Gastrocnemius medialis (tissue), 4 donors: ENCODE data around the gene NLRP7. TPM values are rescaled to one million over a fixed set of nuclear protein-coding genes. Genes with fewer than 3 reads are reported as not detected.
"Not testable (repeated sequence)": the region's sequence is repeated elsewhere in the genome, so short reads cannot be mapped to it uniquely, and the experiment has no call there.

Source experiments
- ATAC-seq, 2 donors: fragments of 150-250 bp; one replicate each; pipeline ENCODE4 v1.9.1; 2016
- DNase-seq, 2 donors: peaks; one replicate each; pipeline ENCODE4 v3.0.0-alpha.2; 2019
- H3K27ac ChIP-seq, 4 donors: fragments of 200-600 bp; sonication (generic); 1 replicate in 1 of 4; 2 replicates in 3 of 4; pipeline ENCODE4 v1.5.1; 2016 to 2018; ENCODE audit warnings: mild to moderate bottlenecking in 2 of 4, moderate library complexity in 1 of 4
- H3K27me3 ChIP-seq, 3 donors: fragments of 200-600 bp; sonication (generic) in 2 of 3; 1 replicate in 1 of 3; 2 replicates in 2 of 3; pipeline versions ENCODE4 v1.5.1 to v1.6.0; 2016 to 2019; ENCODE audit warnings: mild to moderate bottlenecking in 1 of 3, moderate library complexity in 1 of 3
- H3K36me3 ChIP-seq, 2 donors: fragments of 200-600 bp; sonication (generic) in 1 of 2; one replicate each; pipeline ENCODE4 v1.5.1; 2017 to 2018
- H3K4me1 ChIP-seq, 2 donors: fragments of 200-600 bp; sonication (generic) in 1 of 2; one replicate each; pipeline ENCODE4 v1.5.1; 2016 to 2017; ENCODE audit warnings: mild to moderate bottlenecking in 2 of 2
- H3K4me3 ChIP-seq, 4 donors: fragments of 200-600 bp; sonication (generic) in 3 of 4; 1 replicate in 1 of 4; 2 replicates in 3 of 4; pipeline ENCODE4 v1.5.1; 2016 to 2019; ENCODE audit warnings: mild to moderate bottlenecking in 2 of 4
- H3K9me3 ChIP-seq, 3 donors: fragments of 200-600 bp; sonication (generic) in 2 of 3; 1 replicate in 1 of 3; 2 replicates in 2 of 3; pipeline ENCODE4 v1.5.1; 2016 to 2019
- POLR2A ChIP-seq, 2 donors: fragments of 450-650 bp; IDR thresholded peaks; one replicate each; pipeline ENCODE4 v1.6.1; 2017; ENCODE audit warnings: antibody characterized with exemption in 2 of 2, mild to moderate bottlenecking in 2 of 2, moderate library complexity in 2 of 2
- in situ Hi-C, 4 donors: fragments of 200-750 bp; cut with MboI; loops; one replicate each; pipeline versions ENCODE4 v1.15.0 to v1.8.0; 2017; ENCODE audit warnings: low sequenced_read_pairs in 4 of 4
- intact Hi-C: fragments of 100-400 bp; cut with DNase I; formaldehyde crosslinking; loops from one replicate; pipeline ENCODE4 v1.15.1; 2023; ENCODE audit warnings: low total_unique reads
- total RNA-seq, 4 donors: library from RNA; depleted of rRNA; stranded (reverse); fragments of >200 nt; gene quantifications; one replicate each; pipeline versions ENCODE4 v1.1.0 to v1.2.3, GENCODE V29; 2016
- TF ChIP-seq, protein P1 (sequence below), 5 experiments: fragments of 450-650 bp in 3 of 5; fragments of 200-600 bp in 2 of 5; sonication (generic) in 2 of 5; IDR thresholded peaks in 4 of 5; conservative IDR thresholded peaks in 1 of 5; 1 replicate in 4 of 5; 2 replicates in 1 of 5; pipeline ENCODE4 v1.5.1; 2016 to 2019; ENCODE audit warnings: antibody characterized with exemption in 5 of 5, mild to moderate bottlenecking in 3 of 5, moderate library complexity in 3 of 5

NLRP7 gene
- total RNA-seq, 4 donors from 2014 or later, result not detected

DNA sequence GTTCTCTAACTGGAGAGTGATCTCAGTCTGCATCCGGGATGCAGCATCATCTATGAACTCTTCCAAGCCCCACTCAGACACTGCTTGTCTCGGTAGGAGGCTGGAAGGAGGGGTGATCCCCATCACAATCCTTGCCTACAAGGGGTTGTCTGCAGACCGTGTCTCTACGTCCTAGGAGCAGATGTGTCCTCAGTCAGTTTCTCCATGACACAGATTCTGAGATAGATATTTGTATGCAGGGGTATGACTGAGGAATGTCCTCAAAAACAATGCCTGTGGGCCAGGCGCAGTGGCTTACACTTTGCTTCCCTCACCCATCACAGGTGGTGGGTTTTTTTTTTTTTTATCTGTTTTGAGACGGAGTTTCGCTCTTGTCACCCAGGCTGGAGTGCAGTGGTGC is 40.5 kb downstream of the NLRP7 start:
- no peak overlapping the region for H3K4me3 ChIP-seq
- in situ Hi-C loops, result no loop called here
- ATAC-seq, result no peak

DNA sequence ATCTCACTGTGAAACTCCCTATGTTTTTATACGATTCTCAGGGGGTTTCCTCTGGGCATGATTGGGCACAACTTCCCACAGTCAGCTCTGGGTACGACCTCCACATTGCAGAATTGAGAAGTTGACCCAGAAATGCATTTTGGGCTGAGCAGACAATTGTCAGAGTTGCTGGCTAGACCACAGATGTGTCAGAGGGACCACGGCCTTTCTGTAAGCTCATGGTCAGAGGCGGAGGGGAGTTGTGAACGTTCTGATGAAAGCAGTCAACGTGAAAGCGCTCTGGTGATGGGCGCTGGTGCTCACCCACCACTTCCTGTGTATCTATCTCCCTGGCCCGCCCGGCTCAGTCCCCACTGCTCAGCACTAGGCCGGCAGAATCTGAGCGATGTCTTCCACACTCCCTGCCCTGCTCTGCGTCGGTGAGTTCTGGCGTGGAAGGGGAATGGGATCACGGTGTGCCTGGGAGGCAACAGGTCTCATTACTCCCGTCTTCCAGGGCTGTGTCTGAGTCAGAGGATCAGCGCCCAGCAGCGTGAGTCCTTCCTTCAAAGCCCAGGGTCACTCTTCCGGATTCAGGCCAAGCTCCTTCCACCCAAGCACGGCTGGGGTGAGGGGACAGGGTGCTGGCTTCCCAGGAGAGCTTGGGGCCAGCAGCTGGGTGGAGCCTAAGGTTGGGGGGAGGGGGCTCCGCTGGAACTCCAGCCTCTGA is 41.4 kb downstream of the NLRP7 start, which contains the start of gene NCR1:
Gene NCR1, plus strand, starts transcription at position 346 of the 709 bp plus-strand sequence. Its CDS starts 40 bp downstream, at position 386.
- no peaks in the 10 kb centered on the region for H3K9me3 ChIP-seq
- H3K4me1 ChIP-seq, result no peaks in the 10 kb centered on the region
- no peak for DNase-seq
- in situ Hi-C loops, result no loop called here
- TF ChIP-seq, protein P1, sequence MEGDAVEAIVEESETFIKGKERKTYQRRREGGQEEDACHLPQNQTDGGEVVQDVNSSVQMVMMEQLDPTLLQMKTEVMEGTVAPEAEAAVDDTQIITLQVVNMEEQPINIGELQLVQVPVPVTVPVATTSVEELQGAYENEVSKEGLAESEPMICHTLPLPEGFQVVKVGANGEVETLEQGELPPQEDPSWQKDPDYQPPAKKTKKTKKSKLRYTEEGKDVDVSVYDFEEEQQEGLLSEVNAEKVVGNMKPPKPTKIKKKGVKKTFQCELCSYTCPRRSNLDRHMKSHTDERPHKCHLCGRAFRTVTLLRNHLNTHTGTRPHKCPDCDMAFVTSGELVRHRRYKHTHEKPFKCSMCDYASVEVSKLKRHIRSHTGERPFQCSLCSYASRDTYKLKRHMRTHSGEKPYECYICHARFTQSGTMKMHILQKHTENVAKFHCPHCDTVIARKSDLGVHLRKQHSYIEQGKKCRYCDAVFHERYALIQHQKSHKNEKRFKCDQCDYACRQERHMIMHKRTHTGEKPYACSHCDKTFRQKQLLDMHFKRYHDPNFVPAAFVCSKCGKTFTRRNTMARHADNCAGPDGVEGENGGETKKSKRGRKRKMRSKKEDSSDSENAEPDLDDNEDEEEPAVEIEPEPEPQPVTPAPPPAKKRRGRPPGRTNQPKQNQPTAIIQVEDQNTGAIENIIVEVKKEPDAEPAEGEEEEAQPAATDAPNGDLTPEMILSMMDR (IDR thresholded peaks at IDR 0.05 in 4 of 5, conservative IDR thresholded peaks at IDR 0.05 in 1 of 5), result no peak
- no peak for TF ChIP-seq POLR2A (IDR thresholded peaks at IDR 0.05)
- no peak for ATAC-seq
- intact Hi-C loops, result no loop called here
- H3K4me3 ChIP-seq, result no peak within 1 kb of the TSS
- H3K36me3 ChIP-seq, result no peaks in the 10 kb centered on the region
- H3K27ac ChIP-seq, result no peak within 1 kb of the TSS
- no peaks in the 10 kb centered on the region for H3K27me3 ChIP-seq

More for the DNA sequence above, 40.5 kb downstream of the NLRP7 start:
- intact Hi-C loops, result no loop called here
- DNase-seq, result no peak
- no peaks in the 10 kb centered on the region for H3K4me1 ChIP-seq
- no peaks in the 10 kb centered on the region for H3K36me3 ChIP-seq
- H3K9me3 ChIP-seq, result no peaks in the 10 kb centered on the region
- TF ChIP-seq, protein P1 (IDR thresholded peaks at IDR 0.05 in 4 of 5, conservative IDR thresholded peaks at IDR 0.05 in 1 of 5), result no peak
- no peak for TF ChIP-seq POLR2A (IDR thresholded peaks at IDR 0.05)
- no peaks in the 10 kb centered on the region for H3K27me3 ChIP-seq
- H3K27ac ChIP-seq, result no peak overlapping the region

DNA sequence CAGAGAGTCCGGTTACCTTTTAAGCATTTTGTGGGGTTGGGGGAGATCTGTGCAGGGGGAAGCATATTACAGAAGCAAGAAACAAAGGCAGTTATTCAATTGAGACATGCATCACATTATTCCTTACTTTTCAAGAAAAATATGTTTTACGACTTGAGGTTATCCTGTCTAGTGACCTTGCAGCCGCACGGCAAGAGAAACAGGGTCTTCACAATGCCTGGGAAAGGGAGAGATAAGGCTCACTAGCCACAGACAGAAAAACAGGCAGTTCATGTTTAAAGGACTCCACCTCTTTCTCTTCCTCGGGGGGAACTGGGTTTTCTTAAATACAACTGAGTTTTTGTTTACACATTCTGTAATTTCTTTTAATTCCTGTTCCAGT is 41.9 kb downstream of the NLRP7 start:
- TF ChIP-seq POLR2A (IDR thresholded peaks at IDR 0.05), result no peak
- TF ChIP-seq, protein P1 (IDR thresholded peaks at IDR 0.05 in 4 of 5, conservative IDR thresholded peaks at IDR 0.05 in 1 of 5), result no peak
- in situ Hi-C loops, result no loop called here
- Histone ChIP-seq H3K27me3 (no peaks in the 10 kb centered on the region), H3K27ac (no peak overlapping the region), H3K4me3 (no peak overlapping the region), H3K9me3 (no peaks in the 10 kb centered on the region), H3K4me1 (no peaks in the 10 kb centered on the region), H3K36me3 (no peaks in the 10 kb centered on the region)
- DNase-seq, result no peak
- ATAC-seq, result no peak
- intact Hi-C loops, result no loop called here

DNA sequence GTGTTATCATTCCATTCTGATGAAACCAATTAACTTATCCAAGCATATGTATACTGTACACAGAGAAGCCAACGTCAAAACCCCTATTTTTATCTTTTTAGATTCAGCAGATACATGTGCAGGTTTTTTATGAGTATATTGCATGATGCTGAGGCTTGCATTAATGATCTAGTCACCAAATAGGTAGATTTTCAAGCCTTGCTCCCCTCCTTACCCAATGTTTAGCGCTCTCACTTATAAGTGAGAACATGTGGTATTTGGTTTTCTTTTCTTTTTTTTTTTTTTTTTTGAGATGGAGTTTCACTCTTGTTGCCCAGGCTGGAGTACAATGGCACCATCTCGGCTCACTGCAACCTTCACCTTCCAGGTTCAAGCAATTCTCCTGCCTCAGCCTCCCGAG is 43.1 kb downstream of the NLRP7 start:
- DNase-seq, H3K27ac ChIP-seq, H3K9me3 ChIP-seq, H3K36me3 ChIP-seq, H3K4me1 ChIP-seq, ATAC-seq, H3K4me3 ChIP-seq, in situ Hi-C loops, intact Hi-C loops, H3K27me3 ChIP-seq: not testable (repeated sequence)

DNA sequence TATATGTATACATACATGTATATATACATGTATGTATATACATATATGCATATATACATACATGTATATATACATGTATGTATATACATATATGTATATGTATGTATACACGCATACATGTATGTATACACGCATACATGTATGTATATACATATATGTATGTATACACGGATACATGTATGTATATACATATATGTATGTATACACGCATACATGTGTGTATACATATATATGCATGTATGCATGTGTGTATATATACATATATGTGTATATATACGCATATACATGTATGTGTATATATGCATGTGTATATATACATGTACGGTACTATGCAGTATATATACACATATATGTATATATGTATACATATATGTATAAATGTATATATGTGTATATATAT is 44.0 kb downstream of the NLRP7 start:
- H3K36me3 ChIP-seq, result no peaks in the 10 kb centered on the region
- no peaks in the 10 kb centered on the region for H3K9me3 ChIP-seq
- no peak overlapping the region for H3K4me3 ChIP-seq
- H3K27me3 ChIP-seq, result no peaks in the 10 kb centered on the region
- no peak for ATAC-seq
- intact Hi-C loops (no loop called here), in situ Hi-C loops (no loop called here)
- DNase-seq, result no peak
- H3K4me1 ChIP-seq, result no peaks in the 10 kb centered on the region
- H3K27ac ChIP-seq, result no peak overlapping the region
- TF ChIP-seq, protein P1 (IDR thresholded peaks at IDR 0.05 in 4 of 5, conservative IDR thresholded peaks at IDR 0.05 in 1 of 5), result no peak
- no peak for TF ChIP-seq POLR2A (IDR thresholded peaks at IDR 0.05)
